ENCODE data around the gene FGF8.
A peak's percentile ranks its signal among the peaks of the same experiment; 100 is the strongest.
"Not testable (repeated sequence)": the region's sequence is repeated elsewhere in the genome, so short reads cannot be mapped to it uniquely, and the experiment has no call there.

Gene FGF8, protein sequence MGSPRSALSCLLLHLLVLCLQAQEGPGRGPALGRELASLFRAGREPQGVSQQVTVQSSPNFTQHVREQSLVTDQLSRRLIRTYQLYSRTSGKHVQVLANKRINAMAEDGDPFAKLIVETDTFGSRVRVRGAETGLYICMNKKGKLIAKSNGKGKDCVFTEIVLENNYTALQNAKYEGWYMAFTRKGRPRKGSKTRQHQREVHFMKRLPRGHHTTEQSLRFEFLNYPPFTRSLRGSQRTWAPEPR

DNA sequence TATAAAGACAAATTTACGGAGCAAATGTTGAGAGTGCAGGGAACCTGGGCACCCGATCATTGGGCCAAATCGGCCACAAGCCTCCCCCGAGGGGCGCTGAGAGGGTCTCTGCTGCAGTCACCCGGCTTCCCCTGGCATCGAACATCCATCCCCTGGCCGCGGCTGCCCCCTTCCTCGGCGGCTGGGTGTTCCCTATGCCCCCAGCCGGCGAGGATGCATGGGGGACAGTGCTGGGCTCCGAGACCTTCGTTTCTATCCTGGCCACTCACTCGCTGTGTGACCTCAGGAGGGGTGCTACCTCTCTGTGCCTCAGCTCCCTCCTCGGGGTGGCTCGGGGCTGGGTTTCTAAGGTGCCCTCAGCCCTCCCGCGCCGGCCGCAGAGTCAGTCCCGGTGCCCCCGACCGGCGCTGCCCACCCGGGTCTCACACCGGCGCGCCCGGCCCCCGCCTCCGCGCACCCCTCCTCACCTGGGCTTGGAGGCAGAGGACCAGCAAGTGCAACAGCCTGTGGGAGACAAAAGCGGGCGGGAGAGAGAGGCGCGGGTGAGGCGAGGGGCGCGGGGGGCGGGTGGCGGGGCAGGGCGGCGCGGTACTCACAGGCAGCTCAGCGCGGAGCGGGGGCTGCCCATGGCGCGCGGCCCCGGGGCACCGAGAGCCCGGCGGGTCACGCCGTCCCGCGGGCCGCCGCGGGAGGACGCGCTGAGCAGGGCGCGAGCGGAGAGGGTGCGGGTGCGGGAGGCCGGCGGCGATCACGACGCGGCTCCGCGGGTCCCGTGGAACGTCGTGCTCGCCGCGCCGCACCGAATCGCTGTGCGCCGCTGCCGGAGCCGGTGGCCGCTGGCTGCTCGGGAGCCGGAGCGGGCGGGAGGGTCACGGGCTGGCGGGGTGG lies at the start of gene FGF8:
TSS of gene FGF8 (minus strand) at position 842 of the 888 bp plus-strand sequence. CDS start at position 628, 214 bp downstream.
- DNase-seq (ENCODE audit: low read depth, low spot score) = no peak
- no peak within 1 kb of the TSS for H3K27ac ChIP-seq

DNA sequence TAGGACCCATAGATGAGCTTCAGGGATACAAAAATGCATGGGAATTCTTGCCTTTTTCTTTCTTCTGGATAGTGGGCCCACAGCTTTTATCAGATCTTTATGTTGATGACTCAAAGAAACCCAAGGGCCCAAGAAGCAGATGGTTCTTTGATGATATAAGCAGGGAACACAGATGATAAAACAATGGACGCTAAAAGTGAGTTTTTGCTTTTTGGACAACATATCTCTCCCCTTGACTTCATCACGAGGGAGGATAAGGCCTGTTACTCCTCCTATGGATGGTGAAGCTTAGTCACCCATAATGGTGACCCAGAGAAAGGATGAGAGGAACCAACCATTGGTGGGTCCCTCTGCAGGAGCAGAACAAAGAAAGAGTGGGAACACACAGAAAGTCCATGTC lies 48.8 kb upstream of the FGF8 start:
- DNase-seq (ENCODE audit: low read depth, low spot score) = no peak
- no peak overlapping the region for H3K27ac ChIP-seq

DNA sequence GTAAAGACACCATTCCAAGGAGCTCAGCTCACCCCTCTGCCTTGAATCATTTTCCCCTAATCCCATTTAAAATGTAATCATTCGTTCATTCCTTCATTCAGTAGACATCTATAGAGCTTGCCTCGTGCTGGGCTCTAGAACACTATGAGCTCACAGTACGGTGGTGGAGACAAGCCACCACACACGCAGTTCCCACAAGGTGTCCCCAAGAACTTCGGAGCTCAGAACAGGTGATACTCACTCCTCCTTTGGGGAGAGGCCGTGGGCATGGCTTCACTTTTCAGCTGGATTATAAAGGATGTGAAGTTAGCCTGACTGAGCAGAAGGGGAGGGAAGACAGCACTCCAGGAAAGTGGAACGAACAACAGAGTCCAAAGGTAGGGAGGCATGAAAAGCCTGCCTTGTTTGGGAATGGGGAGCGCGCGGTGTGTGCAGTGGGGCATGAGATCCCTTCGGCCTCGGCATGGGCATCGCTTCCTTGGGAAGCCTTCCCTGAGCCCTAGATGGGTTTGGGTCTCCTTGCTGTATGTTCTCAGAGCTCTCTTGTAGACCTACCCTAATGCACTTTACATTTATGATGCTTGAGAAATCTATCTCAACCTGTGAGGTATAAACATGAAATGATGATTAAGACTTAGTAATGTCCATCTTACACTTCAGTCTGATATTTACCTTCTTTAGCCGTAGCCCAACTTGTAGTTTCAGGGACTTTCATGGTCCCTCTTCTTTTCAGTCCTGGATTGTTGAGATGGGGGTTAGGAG lies 43.1 kb upstream of the FGF8 start:
- peak overlapping the region; percentile 87 for H3K27ac ChIP-seq
- no peak for DNase-seq (ENCODE audit: low read depth, low spot score)

DNA sequence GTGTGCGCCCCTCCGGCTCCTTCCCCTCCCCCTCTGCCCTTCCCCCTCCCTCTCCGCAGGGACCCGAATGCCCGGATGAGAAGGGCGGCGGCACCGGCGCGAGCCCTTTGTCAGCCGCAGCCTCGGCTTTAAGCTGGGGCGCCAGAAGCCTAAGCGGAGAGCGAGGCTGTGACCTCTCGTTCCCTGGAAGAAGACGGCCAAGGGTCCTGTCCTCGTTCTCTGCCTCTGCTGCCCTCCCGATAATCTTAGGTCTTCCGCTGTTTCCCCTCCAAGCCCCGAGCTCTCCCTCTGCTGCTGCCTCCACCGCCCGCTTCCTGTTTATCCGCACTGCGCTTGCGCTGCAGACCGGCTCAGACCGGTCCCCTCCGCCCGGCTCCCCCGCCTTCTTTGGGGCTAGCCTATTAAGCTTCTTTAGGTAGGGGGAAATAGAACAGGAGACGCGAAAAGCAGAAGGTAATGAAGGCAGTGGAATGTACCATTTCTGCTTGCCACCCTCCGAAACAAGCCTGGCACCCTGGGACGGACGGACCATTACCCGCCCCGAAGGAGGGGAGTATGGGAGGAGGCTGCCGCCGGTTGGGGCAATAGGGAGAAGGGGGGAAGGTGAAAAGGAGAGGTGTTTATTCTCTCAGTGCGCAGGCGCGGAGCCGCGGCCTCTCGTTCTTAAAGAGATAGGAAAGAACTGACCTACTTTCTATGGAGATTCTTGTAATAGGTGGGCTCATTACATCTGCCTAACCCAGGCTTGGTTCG lies 42.4 kb upstream of the FGF8 start, which contains the start of gene OGA:
TSS of gene OGA (minus strand) at position 326 of the 753 bp plus-strand sequence. CDS start 422 bp downstream, outside the sequence.
- peak within 1 kb of the TSS; percentile 87 for H3K27ac ChIP-seq

DNA sequence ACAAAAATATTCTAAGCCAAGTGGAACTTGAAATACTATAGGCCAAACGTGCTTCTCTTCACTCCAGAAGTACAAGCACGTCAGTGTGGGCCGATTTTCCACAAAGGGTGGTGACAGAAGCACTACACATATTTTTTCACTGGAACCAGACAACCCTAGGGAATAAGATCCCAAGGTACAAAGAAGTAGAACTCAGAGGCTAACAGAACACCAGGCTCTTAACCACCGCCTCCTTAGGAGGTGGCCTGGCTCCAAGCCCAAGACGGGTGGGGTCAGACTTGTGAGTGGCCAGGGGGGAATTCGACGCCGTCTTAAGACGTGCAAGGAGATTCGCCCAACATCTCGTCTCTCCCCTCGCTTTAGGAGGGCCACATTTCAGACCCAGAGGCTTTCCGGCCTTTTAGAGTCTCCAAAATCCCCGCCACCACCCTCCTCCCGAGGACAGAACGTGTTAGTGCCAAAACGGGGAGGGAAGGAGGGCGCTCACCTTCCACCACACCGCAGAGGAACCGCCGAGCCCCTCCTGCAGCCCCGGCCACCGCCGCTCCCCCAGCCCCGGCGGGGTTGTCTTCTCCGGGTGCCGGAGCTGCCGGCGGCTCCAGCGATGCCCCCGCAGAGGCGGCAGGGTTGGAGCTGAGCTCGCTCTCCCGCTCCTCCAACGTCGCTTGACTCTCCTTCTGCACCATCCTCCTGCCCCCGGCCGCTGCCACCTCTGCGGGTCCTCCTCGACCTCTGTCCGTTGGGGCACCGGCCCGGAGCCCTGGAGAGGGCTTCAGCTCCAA lies 41.6 kb upstream of the FGF8 start:
- peak overlapping the region; percentile 87 for H3K27ac ChIP-seq
- DNase-seq (ENCODE audit: low read depth, low spot score) = peak; percentile 72

More for the DNA sequence above, 42.4 kb upstream of the FGF8 start, which contains the start of gene OGA:
- peak; percentile 100 for DNase-seq (ENCODE audit: low read depth, low spot score)

DNA sequence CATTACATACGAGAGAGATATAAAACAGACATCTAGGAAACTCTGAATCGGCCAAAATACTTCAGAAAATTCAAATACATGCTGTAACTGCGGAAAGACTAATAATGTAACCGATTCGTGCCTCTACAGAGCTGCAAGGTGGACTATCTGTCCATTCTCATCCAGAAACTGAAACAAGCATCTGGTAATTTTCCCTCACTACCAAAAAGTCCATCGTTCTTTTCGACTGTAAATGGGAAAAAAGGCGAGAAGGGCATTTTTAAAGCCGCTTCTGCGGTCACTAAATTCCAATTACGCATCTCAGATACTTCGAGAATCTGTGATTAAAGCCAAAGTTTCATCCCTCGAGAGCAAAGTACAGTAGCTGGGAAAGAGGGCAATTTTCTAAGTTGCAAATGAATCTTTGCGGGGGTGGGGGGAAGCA lies 41.0 kb upstream of the FGF8 start:
- no peak for DNase-seq (ENCODE audit: low read depth, low spot score)
- H3K27ac ChIP-seq = peak overlapping the region; percentile 87

DNA sequence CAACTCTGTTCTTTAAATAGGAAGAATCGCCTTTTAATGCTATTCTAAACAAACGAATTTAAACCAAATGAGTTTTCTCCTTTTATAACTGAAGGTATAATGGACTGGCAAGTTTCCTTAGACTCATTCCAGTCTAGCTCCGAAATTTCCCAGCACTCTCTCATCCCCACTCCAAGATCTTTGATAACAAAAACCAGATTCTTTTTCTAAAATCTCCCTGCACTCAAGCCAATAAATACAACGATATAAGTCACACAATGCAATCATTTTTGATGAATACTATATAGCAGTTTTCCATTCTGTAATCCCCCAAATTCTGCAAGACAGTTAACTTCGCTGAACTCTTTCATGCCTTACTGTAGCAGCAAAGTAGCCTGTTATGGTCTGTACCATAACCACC lies 40.5 kb upstream of the FGF8 start:
- DNase-seq (ENCODE audit: low read depth, low spot score) = no peak
- H3K27ac ChIP-seq = no peak overlapping the region

DNA sequence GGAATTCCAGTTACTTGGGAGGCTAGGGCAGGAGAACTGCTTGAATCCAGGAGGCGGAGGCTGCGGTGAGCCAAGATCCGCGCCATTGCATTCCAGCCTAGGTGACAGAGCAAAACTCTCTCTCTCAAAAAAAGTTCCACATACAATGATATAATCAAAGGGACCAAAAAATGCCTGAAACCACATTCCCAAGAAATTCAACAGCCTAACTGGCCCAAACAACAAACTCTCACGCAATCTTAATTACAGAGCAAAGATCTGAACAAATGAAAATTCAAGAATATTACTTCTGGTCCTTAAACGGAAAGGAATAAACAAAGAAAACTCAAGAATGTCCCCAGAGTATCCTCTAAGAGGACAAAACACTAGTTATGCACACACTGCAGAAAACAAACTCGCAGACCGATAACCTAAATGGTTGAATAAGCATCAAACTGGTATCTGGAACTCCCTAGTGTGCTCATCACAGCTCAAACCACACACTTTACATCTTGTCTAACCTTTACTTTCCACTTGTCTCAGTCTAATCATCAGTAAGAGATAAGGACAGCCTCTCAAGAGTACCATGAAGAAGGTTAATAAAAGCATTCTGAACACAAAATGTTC lies 38.7 kb upstream of the FGF8 start:
- no peak overlapping the region for H3K27ac ChIP-seq
- no peak for DNase-seq (ENCODE audit: low read depth, low spot score)

DNA sequence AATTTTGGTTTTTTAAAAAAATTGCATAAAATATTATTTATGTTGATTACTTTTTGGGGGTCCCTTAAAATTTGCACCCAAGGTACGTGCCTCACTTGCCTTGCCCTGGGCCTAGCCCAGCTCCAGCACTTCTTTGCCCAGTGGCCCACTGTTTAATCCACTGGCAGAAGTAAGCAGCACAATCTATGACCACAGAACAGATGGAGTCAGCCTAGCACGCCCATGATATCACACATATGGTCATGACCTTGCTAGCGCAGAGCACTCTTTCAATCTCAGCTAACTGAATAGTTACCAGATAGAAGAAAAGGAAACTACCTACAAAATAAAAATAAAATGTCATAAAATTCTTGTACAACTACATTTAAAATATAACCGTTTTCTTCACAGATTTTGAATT lies 36.7 kb upstream of the FGF8 start:
- no peak for DNase-seq (ENCODE audit: low read depth, low spot score)
- no peak overlapping the region for H3K27ac ChIP-seq

DNA sequence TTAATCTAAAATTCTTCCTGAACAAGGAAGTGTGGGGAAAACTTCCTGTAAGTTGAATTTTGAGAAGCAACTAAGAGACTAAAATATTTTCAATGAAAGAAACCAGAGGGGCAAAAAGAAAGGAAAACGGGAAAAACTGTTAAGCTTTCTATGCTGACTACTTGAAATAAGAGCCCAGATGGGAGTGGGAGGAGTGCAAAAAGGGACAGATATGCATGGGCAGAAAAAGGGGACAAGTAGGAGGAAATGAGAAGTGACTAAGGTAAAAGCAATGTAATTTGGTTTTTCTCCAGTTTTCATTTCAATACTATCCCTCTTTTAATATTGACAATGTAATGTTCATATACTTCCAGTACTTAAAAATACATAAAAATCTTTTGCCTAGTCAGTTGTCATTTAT lies 31.2 kb upstream of the FGF8 start:
- DNase-seq (ENCODE audit: low read depth, low spot score) = no peak
- no peak overlapping the region for H3K27ac ChIP-seq

DNA sequence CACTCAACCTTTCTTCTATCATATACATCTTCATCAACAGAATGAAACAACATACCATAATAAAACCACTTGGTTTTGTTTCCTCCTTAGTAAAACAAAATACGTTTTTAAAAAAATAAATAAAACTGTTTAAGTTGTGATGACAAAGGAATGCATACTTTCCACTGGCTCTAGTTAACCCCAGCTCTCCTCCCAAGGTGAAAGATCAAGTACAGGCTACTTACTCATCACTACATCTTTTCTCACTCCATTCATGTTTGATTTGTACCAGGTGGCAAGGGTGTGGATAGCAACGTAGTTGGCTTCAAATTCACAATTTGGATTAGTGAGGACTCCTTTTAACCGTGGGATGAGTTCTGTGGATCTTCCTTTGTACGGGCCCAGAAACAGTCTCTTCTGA lies 27.6 kb upstream of the FGF8 start:
- no peak for DNase-seq (ENCODE audit: low read depth, low spot score)
- H3K27ac ChIP-seq = no peak overlapping the region

DNA sequence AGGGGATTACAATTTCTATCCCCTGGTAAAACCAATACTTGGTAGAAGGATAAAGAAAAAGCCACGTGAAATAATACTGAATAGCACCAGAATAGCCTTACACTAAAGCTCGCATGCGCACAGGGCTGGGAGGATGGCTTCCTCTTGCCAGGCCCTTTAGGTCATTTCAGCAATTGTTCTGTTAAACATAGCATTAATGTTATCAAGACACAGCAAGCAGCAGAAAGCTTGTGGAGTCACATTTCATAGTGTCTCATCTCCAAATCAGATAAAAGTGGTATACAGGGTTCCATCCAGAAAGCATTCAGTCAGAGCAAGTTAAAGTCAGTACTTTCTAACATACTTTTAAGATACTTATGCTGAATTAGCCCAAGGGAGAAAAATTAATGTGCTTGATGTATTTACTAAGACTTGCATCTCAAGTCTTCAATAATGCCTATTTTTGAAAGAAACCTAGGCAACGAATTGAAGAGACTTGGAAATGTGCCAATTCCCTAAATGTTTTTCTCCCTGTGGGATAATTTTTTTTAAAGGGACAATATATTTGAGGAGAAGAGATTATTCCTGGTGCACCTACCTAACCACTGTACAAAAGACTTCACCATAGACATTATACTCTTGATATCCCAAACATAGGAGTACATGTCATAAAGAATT lies 21.6 kb upstream of the FGF8 start:
- DNase-seq (ENCODE audit: low read depth, low spot score) = no peak
- H3K27ac ChIP-seq = no peak overlapping the region

DNA sequence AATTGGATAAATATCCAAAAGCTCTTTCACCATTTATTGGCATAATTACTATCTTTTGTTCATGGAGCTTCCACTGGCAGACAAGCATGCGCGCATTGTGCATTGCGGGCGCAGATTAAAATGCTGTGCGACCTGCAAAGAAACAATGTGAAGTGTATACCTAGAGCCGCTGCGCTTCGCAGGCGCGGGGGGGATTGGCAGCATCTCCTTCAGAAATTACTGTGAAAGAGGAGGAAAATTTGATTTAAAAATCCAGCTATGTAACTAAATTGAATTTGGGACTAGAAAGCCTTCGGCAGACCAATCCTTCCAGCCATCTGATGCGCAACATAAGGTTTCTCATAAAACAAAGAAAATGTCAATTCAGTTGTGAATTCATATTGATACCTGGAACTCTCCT lies 17.6 kb upstream of the FGF8 start:
- no peak for DNase-seq (ENCODE audit: low read depth, low spot score)
- H3K27ac ChIP-seq = no peak overlapping the region

DNA sequence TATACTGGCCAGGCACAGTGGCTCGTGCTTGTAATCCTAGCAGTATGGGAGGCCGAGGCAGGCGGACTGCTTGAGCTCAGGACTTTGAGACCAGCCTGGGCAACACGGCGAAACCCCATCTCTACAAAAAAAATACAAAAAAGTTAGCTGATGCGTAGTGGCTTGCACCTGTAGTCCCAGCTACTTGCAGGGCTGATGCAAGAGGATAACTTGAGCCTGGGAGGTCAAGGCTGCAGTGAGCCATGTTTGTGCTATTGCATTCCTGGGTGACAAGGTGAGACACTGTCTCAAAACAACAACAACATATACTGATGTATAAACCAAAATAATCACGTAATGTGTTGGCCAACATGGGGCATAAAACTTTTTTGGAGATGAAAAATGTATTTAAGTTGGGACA lies 13.8 kb upstream of the FGF8 start:
- H3K27ac ChIP-seq = no peak overlapping the region
- DNase-seq (ENCODE audit: low read depth, low spot score) = no peak

DNA sequence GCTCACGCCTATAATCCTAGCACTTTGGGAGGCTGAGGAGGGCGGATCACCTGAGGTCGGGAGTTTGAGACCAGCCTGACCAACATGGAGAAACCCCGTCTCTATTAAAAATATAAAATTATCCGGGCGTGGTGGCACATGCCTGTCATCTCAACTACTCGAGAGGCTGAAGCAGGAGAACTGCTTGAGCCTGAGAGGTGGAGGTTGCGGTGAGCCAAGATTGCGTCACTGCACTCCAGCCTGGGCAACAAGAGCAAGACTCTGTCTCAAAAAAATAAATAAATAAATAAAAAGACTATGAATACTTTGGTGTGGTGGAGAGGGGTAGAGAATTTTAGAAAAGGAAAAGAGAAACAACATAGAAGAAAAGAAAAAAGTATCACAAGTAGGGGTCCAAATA lies 13.3 kb upstream of the FGF8 start:
- not testable (repeated sequence) for DNase-seq (ENCODE audit: low read depth, low spot score); H3K27ac ChIP-seq

DNA sequence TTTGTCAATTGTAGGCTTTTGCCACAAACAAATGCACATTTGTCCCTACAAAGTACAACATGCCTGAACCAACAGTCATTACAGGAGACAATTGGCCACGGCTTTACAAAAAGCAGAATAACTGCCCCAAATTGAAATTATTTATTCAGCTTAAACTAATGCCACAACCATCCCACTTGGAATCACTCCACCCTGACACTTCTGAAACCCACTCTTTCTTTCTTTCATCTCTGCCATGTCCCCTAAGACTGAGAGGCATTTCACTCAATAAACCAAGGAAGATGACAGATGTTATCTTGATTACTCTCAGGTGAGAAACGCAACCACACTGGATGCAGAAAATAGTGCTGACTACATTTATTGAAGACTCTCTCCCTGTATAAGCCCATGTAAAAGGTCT lies 9.9 kb upstream of the FGF8 start:
- H3K27ac ChIP-seq = peak overlapping the region; percentile 62
- DNase-seq (ENCODE audit: low read depth, low spot score) = no peak

DNA sequence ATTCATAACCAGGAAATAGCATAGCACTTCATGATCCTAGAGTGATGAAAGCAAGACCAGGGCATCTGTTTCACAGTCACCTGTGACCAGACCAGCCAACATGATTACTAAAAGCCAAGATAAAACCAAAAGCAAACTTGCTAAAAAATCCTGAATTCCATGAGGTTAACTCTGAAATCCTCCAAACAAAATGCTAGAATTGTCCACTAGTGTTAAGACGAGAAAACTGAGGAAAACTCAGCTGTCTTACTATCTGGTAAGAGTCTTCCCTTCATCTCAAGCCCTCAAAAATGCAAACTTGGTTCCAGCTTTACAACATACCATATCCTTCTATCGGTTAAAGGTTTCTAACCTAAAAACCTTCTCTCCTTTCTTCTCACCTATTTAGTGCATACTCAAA lies 8.6 kb upstream of the FGF8 start:
- no peak for DNase-seq (ENCODE audit: low read depth, low spot score)
- H3K27ac ChIP-seq = peak overlapping the region; percentile 62

DNA sequence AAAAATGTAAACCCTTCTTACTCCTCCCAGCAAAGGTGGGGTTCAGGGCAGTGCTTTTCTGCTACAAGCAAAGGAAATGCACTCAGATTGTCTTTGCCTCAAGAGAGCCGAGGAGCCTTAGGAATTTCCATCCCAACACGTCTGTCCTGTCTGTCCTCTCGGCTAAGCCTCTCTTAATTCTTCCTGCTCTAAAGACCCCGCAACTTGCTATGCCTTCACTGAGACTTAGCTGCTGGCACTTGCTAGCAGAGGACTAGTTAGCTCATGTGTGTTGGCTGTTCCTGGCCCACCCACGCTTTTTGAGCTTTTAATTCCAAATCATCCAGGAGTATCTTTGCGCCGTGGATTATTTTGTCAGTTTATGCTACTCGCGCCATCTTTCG lies 7.8 kb upstream of the FGF8 start:
- H3K27ac ChIP-seq = peak overlapping the region; percentile 62
- no peak for DNase-seq (ENCODE audit: low read depth, low spot score)
